BE2C (cell line): ENCODE measurements around the gene SIRT5.

Experiments
- DNase-seq: peaks from one replicate; pipeline ENCODE4 v3.0.0-alpha.2; 2020
- H3K27me3 ChIP-seq: fragments of 250-450 bp; sonication (Bioruptor Pico); 2 replicates; pipeline ENCODE4 v1.5.1; 2020; ENCODE audit warnings: mild to moderate bottlenecking
- H3K36me3 ChIP-seq: fragments of 250-450 bp; sonication (Bioruptor Pico); 2 replicates; pipeline ENCODE4 v1.5.1; 2020; ENCODE audit warnings: mild to moderate bottlenecking
- H3K4me1 ChIP-seq: fragments of 250-450 bp; sonication (Bioruptor Pico); 2 replicates; pipeline ENCODE4 v1.5.1; 2020
- H3K4me3 ChIP-seq: 2 replicates; pipeline ENCODE4 v1.5.1; 2011; ENCODE audit warnings: low read depth, low read length
- H3K9me3 ChIP-seq: fragments of 250-450 bp; sonication (Bioruptor Pico); 2 replicates; pipeline ENCODE4 v1.5.1; 2020
- CTCF ChIP-seq: IDR thresholded peaks from 2 replicates; pipeline ENCODE4 v1.5.1; 2012; ENCODE audit warnings: mild to moderate bottlenecking, low read depth, low read length

Gene SIRT5

GRCh38 chr6:13537527-13537897, 36.9 kb upstream of the SIRT5 start:
- no peaks in the 10 kb centered on the region for H3K4me1 ChIP-seq
- TF ChIP-seq CTCF: no peak
- no peak for DNase-seq
- H3K4me3 ChIP-seq: no peak overlapping the region
- no peaks in the 10 kb centered on the region for H3K9me3 ChIP-seq
- no peaks in the 10 kb centered on the region for H3K27me3 ChIP-seq
- no peaks in the 10 kb centered on the region for H3K36me3 ChIP-seq

GRCh38 chr6:13538084-13538483, 36.3 kb upstream of the SIRT5 start:
- no peak overlapping the region for H3K4me3 ChIP-seq
- no peaks in the 10 kb centered on the region for H3K9me3 ChIP-seq
- no peaks in the 10 kb centered on the region for H3K36me3 ChIP-seq
- DNase-seq: no peak
- H3K27me3 ChIP-seq: no peaks in the 10 kb centered on the region
- TF ChIP-seq CTCF: peak; percentile 45
- H3K4me1 ChIP-seq: no peaks in the 10 kb centered on the region

- no peaks in the 10 kb centered on the region for H3K36me3 ChIP-seq
- H3K4me1 ChIP-seq: no peaks in the 10 kb centered on the region
- no peak for DNase-seq
- no peaks in the 10 kb centered on the region for H3K27me3 ChIP-seq
- no peak overlapping the region for H3K4me3 ChIP-seq
- TF ChIP-seq CTCF: no peak
- no peaks in the 10 kb centered on the region for H3K9me3 ChIP-seq
These were observed 35.8 kb upstream of the SIRT5 start for GRCh38 chr6:13538600-13538999.

- Histone ChIP-seq H3K36me3 (no peaks in the 10 kb centered on the region), H3K9me3 (no peaks in the 10 kb centered on the region), H3K4me3 (no peak overlapping the region), H3K4me1 (no peaks in the 10 kb centered on the region), H3K27me3 (no peaks in the 10 kb centered on the region)
- no peak for TF ChIP-seq CTCF
- no peak for DNase-seq
These were observed 34.8 kb upstream of the SIRT5 start for GRCh38 chr6:13539572-13539971.

GRCh38 chr6:13541496-13541895, 32.9 kb upstream of the SIRT5 start:
- Histone ChIP-seq H3K9me3 (no peaks in the 10 kb centered on the region), H3K4me1 (no peaks in the 10 kb centered on the region), H3K36me3 (no peaks in the 10 kb centered on the region), H3K27me3 (no peaks in the 10 kb centered on the region), H3K4me3 (no peak overlapping the region)
- TF ChIP-seq CTCF: no peak
- no peak for DNase-seq

GRCh38 chr6:13544454-13545186, 29.8 kb upstream of the SIRT5 start:
- no peak for DNase-seq

More at GRCh38 chr6:13544454-13545186, 29.8 kb upstream of the SIRT5 start:
- no peaks in the 10 kb centered on the region for H3K27me3 ChIP-seq
- no peaks in the 10 kb centered on the region for H3K4me1 ChIP-seq
- H3K4me3 ChIP-seq: no peak overlapping the region
- no peaks in the 10 kb centered on the region for H3K9me3 ChIP-seq
- no peaks in the 10 kb centered on the region for H3K36me3 ChIP-seq
- no peak for TF ChIP-seq CTCF
